GM03348 (cell line): ENCODE measurements around the gene PBOV1.

Experiments
- DNase-seq: peaks from one replicate; pipeline ENCODE4 v3.0.0; 2012; ENCODE audit warnings: low spot score

Gene PBOV1

DNA sequence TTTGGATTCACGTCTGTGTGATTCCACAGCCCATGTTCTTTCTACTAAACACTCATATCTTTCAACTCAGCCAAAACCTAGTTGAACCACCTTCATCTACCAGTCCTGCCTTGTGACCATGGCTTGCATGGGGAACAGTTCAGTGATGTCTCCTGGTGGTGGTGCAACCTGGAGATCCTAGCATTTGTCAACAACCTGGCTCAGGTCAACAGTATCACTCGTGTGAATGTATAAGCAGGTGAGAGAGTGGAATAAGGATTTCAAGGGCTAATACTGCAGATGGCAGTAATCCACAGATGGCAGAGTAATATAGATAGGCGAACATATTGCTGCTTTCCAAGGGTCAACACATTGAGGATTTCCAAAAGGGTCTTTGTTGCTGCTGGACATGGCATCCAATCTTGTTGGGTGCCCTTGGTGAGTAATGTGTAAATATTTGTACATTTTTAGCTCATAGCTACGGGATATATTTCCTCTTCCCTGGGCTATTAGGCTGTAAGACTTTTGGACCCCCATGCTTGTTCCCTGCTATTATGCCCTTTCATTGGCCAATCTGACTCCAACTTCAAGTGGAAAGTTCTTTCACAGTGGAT is 13.4 kb downstream of the PBOV1 start:
- no peak for DNase-seq

DNA sequence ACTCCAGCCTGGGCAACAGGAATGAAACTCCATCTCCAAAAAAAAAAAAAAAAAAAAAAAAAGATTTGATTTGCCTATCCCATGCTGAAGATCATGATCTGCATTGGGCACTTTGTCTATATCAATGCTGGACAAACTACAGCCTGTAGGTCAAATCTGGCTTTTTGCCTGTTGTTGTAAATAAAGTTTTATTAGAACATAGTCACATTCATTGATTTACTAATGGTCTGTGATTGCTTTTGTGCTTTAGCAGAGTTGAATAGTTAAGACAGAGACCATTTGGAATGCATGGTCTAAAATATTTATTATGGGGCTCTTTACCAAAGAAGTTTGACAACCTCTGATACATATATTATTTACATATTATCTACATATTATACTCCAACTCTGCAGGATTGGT is 14.0 kb downstream of the PBOV1 start:
- no peak for DNase-seq

DNA sequence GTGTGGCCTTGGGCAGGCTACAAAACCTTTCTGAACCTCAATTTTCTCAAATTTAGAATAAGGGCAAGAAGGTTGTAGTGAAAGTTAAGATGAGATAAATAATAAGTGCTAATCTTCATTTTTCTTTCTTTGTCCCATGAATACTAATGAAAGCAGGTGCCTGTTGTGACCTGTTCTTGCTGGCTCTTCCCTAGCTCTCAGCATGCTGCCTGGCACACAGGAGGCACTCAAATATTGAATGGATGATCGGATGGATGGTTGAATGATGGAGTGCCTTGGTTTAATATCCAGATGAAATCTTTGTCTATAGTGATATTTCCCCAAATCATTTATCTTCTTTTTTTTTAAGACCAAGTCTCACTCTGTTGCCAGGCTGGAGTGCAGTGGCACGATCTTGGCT is 15.0 kb downstream of the PBOV1 start:
- no peak for DNase-seq

DNA sequence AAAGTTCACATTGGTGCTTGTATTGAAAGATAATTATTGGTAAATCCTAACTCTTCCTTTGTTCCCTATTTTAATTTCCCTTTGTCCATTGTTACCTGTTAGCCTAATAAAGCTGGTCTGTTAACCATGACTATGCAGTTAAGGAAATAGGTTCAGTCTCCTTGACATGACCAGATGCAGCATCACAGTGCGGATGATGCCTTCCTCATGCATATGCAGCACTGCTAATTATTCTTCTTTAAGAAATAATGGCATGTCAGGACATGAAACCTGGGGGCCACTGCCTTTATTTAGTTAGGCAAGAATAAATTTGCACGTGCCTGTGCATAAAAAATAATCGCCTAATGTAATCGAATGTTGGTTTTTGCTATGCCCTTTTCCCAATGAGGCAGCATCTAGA is 16.5 kb downstream of the PBOV1 start:
- no peak for DNase-seq

DNA sequence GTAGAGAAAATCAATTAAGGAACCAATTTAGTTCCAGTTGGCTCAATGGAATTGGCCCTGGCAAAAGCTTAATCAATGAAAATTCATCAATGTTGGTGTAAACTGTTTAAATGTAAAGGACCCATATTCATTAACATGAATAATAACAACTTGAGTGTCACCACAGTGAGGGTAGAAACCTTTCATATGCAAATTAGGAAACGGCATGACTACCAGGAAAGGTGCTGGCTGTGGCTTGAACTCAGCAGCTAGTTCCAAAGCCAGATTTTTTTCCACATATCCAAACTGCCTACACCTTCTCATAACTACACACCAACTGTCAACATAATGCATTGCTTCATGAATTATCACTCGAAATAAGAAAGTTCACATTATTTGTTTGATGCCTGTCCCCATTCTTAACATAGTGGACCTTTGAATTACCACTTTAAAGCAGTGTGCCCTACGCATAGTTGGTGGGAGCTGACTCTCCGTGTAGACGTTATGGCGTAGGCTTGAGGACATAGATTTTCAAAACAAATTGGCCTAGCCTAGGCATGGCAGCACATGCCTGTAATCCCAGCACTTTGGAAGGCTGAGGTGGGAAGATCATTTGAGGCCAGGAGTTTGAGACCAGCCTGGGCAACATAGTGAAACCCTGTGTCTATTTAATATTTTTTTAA is 19.7 kb downstream of the PBOV1 start:
- no peak for DNase-seq

DNA sequence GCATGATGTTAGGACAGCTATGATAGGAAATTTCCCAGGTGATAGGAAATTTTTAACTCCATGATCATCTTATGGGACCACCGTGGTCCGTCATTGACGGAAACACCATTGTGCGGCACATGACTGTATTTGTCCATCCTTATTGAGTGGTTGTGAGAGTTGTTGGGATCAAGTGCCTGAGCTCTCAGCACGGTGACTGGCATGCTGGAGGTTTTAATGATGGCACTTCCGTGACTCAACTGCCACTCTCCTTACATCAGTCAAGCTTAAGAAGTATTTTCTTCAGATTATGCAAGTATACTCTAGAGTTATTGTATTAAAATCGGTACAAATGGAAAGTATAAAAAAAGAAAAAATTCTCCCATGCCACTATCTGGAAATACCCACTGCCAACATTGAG is 20.7 kb downstream of the PBOV1 start:
- DNase-seq = no peak

DNA sequence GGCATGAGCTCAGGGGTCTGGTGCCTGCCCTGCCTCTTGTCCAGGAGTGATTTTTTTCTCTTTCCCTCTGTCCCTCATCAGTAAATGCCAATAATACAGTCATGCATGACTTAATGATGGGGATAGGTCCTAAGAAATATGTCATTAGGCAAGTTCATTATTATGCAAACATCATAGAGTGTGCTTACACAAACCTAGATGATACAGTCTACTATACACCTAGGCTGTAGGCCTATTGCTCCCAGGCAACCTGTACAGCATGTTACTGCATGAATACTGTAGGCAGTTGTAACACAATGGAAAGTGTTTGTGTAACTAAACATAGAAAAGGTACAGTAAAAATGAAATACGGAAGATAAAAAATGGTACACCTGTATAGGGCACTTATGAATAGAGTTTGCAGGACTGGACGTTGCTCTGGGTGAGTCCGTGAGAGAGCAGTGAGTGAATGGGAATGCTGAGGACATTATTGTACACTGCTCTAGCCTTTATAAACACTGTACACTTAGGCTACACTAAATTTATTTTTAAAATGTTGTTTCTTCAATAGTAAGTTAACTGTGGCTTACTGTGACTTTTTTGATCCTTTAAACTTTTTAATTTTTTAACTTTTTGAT is 22.1 kb downstream of the PBOV1 start:
- DNase-seq = no peak

DNA sequence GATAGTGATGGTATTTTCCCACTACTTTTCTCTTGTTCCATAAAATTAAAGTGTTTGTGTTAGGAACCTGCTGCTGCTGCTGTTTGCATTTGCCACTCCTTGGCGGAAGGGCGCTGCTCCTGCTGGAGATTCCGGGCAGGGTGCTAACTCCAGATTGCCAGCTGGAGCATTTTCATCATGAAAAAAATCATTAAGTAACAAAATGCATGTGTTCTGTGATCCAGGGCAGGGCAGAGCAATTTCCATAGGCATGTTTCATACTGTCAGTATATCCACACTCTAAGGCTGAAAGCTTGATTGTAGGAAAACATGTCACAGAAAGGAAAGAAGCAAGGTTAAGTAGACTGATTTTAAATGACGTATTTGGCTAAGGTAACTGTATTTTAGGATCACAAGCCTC is 24.0 kb downstream of the PBOV1 start:
- DNase-seq = no peak

DNA sequence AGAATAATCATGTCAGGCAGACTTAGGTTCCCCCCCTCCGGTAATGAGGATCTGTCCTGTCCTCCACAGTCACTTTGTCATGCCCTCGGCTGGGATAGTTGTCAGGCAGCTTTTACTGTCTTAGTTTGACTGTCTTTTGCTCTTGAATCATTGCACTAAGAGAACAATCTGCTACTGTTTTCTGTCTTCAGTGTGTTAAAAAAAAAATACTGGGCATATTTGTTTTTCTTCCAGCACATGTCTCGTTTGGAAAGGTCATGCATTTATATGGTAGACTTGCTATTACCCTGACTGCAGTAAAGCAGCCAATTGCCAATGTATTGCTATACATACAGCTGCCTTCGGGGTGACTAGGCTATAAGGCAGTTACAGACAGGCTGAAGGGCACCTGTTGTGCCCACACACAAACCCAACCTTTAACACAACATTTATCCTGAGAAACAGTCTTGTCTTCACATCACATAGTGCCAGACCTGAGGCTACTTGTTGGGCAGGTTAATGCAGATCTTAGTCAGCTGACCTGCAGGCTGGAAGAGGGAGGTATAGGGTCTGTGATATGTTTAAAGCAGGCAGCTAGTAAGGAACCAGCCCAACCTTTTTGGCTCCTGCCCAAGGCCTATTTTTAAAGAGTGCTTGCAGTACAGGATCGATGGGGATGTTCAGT is 29.9 kb downstream of the PBOV1 start:
- DNase-seq = no peak

DNA sequence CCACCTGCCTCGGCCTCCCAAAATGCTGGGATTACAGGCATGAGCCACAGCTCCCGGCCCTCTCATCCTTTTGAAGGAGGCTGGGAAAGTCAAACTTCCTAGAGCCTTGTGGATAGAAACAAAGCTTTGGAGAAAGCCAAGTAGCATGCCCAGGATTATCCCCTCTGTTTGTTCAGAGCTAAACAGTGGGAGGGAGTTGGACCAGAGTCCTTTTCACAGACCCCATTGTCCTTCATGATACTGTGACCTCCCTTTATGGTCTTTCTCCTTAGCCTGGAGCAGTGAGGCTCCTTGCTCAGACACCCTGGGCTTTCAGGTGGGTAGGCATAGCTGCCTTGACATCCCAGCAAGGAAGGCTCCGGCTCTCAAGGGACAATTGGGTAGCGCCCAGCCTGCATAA is 31.1 kb downstream of the PBOV1 start:
- no peak for DNase-seq

DNA sequence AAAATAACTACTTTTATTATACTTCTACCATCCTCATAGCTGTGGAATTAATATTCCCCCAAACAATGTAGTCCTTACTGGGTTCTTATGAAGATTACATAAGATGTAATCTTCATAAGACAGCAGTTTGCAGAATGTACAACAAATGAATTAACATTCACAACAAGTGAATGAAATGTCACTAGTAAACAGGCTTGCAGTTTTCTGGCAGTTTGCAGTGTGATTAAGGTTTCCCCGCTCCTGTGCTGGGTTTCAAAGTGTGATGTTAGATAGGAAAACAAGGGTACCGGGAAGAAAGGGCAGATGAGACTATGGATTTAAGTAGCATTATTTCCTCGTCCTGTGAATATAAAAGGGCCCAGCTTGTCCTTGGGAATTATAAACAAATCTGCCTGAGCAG is 34.1 kb downstream of the PBOV1 start:
- DNase-seq = no peak

DNA sequence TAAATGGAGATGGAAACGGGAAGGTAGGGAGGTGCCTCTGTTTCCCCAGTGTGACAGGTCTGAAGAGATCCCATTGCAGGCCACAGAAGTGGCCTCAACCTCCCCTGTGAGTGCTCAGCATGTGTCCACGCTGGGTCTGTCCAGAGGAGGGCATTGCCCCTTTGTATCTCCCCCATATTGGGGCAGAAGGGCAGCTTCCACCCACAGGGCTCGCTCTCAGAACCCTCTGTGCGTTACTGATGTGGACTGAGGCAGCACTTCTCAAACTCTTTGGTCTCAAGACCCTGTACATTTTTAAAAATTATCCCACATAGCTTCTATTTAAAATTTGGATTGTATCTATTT is 34.5 kb downstream of the PBOV1 start:
- no peak for DNase-seq

DNA sequence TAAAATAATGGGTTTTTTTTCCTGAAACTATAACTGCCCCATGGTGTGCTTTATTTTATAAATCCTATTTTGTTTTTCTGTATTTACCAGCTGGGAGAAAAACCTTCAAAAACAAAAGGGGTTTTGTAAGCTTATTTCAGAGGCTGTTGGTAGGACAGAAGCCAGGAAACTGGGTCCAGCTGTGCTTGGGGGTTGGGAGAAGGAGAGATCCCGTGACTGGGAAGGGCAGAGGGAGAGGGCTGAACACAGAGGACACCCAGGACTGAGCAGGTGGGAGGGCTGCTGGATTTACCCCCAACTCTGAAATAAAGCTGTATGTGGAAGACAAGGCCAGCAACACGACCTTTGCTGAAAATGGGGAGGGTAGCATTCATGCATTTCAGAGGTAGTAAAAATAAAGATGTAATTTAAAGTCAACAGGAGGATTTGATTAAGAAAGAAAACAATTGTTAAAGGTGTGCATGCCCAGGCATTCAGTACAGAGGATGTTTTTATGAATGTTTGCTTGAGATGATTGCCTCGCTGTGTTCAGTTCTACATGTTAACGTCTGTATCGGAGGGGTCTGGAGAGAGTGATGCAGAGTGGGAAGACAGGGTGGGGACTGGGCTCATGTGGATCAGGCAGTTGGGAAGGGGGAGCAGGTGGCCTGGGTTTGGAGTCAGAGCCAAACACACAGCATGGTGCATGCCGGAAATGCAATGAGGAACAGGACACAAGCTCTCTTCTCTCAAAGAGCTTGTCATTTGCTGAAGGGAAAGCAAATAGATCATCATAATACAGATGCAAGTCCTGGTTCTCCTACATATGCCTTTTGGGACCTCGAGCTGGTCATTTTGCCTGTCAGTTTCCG is 35.1 kb downstream of the PBOV1 start:
- no peak for DNase-seq

DNA sequence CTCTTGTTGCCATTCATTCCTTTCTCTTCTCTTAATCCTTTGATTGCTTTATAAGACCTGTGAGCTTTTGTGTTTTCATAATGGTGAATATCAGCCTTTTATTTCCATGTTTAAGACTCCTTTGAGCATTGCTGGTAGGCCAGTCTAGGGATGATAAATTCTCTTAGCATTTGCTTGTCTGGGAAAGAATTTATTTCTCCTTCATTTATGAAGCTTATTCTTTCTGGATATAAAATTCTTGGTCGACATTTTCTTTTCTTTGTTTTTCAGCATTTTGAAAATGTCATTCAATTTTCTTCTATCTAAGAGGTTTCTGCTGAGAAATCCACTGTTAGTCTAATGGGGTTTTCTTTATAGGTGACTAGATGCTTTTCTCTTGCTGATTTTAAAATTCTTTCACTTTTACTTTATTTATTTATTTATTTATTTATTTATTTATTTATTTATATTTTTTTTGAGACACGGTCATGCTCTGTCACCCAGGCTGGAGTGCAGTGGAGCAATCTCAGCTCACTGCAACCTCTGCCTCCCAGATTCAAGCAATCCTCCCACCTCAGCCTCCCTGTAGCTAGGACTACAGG is 41.5 kb downstream of the PBOV1 start:
- no peak for DNase-seq

DNA sequence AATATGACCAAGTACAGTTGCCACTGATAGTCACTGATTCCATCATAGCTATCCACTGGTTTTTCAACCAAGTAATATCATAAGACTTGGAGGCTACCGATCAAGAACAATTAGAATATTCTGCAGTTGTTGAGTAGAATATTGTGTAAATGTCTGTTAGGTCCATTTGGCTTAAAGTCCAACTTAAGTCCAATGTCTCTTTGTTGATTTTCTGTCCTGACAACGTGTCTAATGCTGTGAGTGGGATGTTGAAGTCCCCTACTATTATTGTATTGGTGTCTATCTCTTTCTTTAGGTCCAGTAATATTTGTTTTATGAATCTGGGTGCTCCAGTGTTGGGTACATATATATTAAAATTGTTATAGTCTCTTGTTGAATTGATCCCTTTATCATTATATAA is 42.7 kb downstream of the PBOV1 start:
- DNase-seq = no peak
